22Rv1 (cell line): ENCODE measurements around the gene EXOC4.
A peak's percentile ranks its signal among the peaks of the same experiment; 100 is the strongest.

Experiments used
- H3K27ac ChIP-seq: fragments of 450-650 bp; 2 replicates; pipeline ENCODE4 v1.5.1; 2017
- ZFX ChIP-seq: fragments of 450-650 bp; IDR thresholded peaks from 2 replicates; pipeline ENCODE4 v1.6.1; 2017; ENCODE audit warnings: antibody characterized with exemption, borderline replicate concordance
- TF ChIP-seq, protein P1 (sequence below): fragments of 450-650 bp; IDR thresholded peaks from 2 replicates; pipeline ENCODE4 v1.5.1; 2017; ENCODE audit warnings: mild to moderate bottlenecking

Gene EXOC4

DNA sequence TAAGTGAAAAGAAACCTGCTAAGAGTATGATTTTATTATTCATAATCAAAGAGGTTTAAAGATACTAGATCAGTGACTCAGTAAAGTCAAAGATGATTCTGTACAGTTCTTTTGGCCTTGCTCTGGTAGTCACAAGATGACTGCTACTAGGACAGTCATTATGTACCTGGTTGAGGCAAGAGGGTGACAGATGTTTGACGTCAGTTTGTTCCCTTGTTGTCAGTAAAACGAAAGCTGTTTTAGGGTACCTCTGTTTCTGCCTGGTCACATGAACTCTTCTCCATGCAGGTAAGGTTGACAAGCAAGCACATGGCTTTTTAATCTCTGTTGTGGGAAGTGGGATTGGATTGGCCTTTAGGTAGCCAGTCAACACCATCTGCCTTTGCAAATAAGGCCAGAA, 308.0 kb downstream of the EXOC4 start:
- H3K27ac ChIP-seq: no peak overlapping the region
- TF ChIP-seq, protein P1, sequence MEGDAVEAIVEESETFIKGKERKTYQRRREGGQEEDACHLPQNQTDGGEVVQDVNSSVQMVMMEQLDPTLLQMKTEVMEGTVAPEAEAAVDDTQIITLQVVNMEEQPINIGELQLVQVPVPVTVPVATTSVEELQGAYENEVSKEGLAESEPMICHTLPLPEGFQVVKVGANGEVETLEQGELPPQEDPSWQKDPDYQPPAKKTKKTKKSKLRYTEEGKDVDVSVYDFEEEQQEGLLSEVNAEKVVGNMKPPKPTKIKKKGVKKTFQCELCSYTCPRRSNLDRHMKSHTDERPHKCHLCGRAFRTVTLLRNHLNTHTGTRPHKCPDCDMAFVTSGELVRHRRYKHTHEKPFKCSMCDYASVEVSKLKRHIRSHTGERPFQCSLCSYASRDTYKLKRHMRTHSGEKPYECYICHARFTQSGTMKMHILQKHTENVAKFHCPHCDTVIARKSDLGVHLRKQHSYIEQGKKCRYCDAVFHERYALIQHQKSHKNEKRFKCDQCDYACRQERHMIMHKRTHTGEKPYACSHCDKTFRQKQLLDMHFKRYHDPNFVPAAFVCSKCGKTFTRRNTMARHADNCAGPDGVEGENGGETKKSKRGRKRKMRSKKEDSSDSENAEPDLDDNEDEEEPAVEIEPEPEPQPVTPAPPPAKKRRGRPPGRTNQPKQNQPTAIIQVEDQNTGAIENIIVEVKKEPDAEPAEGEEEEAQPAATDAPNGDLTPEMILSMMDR: no peak
- TF ChIP-seq ZFX: no peak

DNA sequence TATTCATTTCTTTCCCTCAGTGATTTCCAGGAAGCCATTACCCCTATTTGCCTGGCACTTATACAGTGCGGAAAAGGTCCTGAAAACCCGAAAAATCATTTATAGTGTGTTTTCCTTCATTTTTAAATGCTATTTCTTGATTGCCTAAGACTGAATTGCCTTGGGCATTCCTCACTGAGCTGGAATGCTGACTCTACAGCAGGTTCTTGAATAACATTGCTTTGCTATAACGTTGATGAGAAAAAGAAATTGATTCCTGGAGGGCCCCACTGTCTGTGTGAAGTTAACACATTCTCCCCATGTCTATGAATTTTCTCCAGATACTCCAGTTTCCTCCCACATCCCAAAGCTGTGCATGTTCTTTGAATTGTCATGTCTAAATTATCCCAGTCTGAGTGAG, 308.5 kb downstream of the EXOC4 start:
- TF ChIP-seq ZFX: no peak
- TF ChIP-seq, protein P1: no peak
- no peak overlapping the region for H3K27ac ChIP-seq

DNA sequence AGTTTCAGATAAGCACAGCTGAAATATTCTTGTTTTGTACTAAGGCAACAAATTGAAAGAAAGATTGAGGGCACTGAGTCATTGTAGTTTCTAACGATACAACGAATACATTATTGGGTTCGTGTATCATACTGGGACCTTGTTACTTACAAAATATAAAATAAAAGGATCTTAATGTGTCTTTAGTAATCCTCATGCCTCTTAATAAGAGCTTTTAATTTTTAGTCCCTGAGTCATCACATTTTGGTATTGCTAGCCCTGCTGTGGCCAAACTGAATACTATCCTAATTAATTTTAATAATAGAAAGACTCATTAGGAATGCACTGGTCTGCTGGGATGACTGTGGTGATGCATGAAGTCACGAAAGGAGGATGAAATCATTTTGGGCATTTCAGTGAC, 309.7 kb downstream of the EXOC4 start:
- no peak overlapping the region for H3K27ac ChIP-seq
- TF ChIP-seq, protein P1: no peak
- no peak for TF ChIP-seq ZFX

DNA sequence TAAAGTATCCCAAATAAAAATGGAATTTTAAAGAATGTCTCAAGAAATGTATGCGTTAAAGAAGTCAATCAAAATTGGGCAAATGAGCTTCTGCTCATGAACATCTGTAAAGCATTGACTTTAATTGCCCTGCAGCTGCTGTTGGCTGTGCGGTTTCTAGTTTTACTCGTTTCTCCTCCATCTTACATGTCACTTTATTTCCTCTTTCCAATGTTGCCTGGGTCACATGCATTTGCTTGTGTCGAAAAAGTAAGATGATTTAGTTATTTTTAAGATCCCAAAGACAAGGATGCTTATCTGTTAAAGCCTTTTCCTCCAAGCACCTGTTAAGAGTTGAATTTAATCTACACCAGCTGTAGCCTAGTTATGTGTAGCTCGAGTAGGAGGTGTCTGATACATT, 310.4 kb downstream of the EXOC4 start:
- H3K27ac ChIP-seq: no peak overlapping the region
- no peak for TF ChIP-seq ZFX
- TF ChIP-seq, protein P1: no peak

- H3K27ac ChIP-seq: no peak overlapping the region
- TF ChIP-seq, protein P1: peak; percentile 33; the same call in 1 of the 2 replicates
- TF ChIP-seq ZFX: no peak
Measured at GRCh38 chr7:133564484-133564883, 311.6 kb downstream of the EXOC4 start.

GRCh38 chr7:133568544-133568943, 315.7 kb downstream of the EXOC4 start:
- H3K27ac ChIP-seq: no peak overlapping the region
- TF ChIP-seq, protein P1: no peak
- no peak for TF ChIP-seq ZFX

- H3K27ac ChIP-seq: no peak overlapping the region
- no peak for TF ChIP-seq ZFX
- TF ChIP-seq, protein P1: no peak
Measured at GRCh38 chr7:133570321-133570720, 317.4 kb downstream of the EXOC4 start.
